ENCODE data around the gene HIF1A.
"Not testable (repeated sequence)": the region's sequence is repeated elsewhere in the genome, so short reads cannot be mapped to it uniquely, and the experiment has no call there.

HIF1A gene

DNA sequence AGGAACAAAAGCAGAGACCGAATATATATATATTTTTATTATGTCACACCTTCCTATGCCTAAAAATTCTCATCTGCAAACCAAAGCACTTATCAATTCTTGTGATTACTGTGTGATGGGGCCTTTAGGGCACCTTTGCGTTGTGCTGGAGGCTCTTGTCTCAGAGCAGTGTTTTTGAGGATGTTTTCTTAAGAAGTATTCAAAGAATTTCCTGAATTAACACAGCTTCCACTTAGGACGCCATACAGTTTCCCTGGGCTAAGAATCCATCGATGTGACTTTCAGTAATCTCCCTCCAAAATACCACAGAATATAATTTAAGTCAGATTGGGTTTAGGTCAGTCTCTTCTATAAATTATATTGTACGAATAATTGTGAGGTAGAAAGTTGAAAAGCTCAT lies 22.0 kb upstream of the HIF1A start:
- no peak for DNase-seq (ENCODE audit: low spot score)

DNA sequence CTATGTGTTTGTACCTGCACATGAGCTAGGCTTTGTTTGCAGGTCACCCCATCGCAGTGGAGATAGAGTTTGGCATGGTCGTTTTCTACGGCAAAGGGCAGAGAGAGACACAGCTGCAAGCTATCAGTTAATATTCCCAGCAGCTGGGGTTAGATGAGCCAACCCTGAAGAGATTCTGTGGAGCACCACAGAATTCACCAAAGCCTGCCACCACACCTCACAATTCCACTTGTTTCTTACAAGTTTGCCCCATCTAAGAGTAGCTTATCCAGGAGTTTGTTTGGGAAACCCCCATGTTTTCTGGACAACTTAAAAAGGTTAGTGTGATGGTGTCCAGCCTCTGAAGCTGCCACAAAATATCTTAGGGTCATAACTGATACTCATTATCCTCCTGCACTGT lies 20.0 kb upstream of the HIF1A start:
- no peak for DNase-seq (ENCODE audit: low spot score)

- DNase-seq (ENCODE audit: low spot score) = no peak
These were observed 17.8 kb upstream of the HIF1A start for GRCh38 chr14:61677479-61677878.

GRCh38 chr14:61678975-61679374 lies 16.3 kb upstream of the HIF1A start:
- no peak for DNase-seq (ENCODE audit: low spot score)

GRCh38 chr14:61681413-61681812 lies 13.9 kb upstream of the HIF1A start:
- DNase-seq (ENCODE audit: low spot score) = no peak

GRCh38 chr14:61683108-61683507 lies 12.2 kb upstream of the HIF1A start:
- no peak for DNase-seq (ENCODE audit: low spot score)

- no peak for DNase-seq (ENCODE audit: low spot score)
These were observed 5.3 kb upstream of the HIF1A start for GRCh38 chr14:61690039-61690438.

DNA sequence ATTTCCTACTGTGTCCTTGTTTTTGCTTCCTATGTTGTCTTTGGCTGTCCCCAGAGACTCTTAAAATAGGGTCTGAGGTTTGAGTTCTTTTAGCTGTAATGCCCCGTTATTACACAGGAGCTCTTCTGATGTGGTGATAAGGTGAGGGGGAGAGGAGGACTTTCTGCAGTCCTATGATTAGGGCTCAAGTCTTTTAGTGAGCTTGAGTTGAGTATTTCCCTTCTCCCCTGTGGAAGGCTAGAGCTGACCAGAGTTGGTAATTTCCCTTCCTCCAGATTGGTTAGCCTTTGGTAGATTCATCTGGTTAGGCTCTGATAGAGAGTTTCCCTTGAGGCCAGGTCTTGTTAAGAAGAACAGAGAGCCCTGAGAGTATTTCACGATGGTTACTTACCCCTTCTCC lies 4.3 kb upstream of the HIF1A start:
- DNase-seq (ENCODE audit: low spot score) = no peak

DNA sequence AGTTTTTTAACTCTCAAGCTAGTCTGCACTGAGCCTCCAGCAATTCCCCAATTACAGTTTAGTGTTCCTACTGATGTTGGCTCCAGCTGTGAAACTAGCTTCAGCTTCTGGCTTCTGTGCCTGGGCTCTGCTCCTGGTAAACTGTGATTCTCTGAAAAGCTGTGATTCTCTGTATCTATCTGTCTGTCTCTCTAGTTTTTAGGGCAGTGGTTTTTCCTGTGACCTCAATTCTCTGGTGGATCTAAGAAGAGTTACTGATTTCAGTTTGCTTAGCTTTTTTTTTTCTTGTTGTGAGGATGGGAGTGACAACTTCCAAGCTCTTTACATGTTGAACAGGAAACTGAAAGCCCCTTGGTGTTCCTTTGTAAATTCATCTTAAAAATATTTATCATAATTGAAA lies 3.8 kb upstream of the HIF1A start:
- DNase-seq (ENCODE audit: low spot score) = no peak

GRCh38 chr14:61694039-61694438 lies 1.3 kb upstream of the HIF1A start:
- DNase-seq (ENCODE audit: low spot score) = no peak

DNA sequence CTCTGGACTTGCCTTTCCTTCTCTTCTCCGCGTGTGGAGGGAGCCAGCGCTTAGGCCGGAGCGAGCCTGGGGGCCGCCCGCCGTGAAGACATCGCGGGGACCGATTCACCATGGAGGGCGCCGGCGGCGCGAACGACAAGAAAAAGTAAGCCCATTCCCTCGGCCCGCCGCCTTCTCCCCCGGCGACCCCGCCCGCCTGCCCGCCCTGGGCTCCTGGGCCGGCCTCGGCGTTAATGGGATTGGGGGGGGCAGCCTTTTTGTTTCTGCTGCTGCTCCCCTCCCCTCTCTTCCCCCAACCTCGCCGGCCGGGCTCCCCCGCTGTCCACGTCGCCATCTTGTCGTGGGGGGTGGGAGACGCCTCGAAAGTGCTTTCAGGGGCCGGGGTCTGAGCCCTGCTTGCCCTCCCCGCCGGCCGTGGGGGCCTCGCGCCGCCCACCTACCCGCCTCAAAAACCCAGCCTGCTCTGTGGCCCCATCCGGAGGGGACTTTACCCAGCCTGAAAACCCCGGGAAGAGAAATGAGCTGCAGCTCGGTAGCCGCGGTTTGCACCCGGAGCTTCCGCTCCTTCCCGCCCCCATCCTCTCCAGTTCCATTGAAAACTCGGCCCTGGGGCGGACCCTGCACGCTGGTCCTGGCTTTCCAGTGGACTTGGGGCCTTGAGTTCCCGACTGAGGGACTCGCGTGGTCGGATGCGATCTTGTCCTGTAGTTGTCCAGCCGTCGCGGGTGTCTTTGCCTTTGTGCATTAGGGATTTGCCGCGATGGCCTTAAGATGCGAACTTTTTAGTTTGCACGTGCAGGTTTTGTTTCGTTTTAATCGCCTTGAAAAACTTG lies 598 bp downstream of the HIF1A start:
- peak; percentile 31 for DNase-seq (ENCODE audit: low spot score)

- DNase-seq (ENCODE audit: low spot score) = no peak
These were observed 1.5 kb downstream of the HIF1A start for GRCh38 chr14:61696753-61697318.

- no peak for DNase-seq (ENCODE audit: low spot score)
These were observed 3.1 kb downstream of the HIF1A start for GRCh38 chr14:61698206-61698980.

- no peak for DNase-seq (ENCODE audit: low spot score)
These were observed 3.7 kb downstream of the HIF1A start for GRCh38 chr14:61699027-61699426.

DNA sequence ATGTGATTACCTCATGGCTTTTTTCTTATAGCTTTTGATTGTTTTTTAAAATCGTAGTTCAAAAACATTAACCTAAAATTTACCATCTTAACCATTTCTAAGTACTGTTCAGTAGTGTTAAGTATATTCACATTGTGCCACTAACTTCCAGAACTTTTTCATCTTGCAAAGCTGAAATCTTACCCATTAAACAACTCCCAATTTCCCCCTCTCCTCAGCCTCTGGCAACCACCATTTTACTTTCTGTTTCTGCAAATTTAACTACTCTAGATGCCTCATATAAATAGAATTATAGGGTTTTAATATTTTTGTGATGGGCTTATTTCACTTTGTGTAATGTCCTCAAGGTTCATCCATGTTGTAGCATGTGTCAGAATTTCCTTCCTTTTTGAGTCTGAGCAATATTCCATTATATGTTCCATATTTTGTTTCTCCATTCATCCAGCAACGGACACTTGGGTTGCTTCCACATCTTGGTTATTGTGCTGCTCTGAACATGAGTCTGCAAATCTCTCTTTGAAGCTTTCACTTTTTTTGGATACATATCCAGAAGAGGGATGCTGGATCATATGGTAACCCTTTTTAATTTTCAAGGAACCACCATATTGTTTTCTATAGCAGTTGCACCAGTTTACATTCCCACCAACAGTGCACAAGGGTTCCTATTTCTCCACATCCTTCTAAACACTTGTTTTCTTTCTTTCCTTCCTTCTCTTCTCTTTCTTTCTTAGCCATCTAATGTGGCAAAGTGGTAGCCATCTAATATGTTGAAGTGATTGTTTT lies 5.0 kb downstream of the HIF1A start:
- DNase-seq (ENCODE audit: low spot score) = no peak

DNA sequence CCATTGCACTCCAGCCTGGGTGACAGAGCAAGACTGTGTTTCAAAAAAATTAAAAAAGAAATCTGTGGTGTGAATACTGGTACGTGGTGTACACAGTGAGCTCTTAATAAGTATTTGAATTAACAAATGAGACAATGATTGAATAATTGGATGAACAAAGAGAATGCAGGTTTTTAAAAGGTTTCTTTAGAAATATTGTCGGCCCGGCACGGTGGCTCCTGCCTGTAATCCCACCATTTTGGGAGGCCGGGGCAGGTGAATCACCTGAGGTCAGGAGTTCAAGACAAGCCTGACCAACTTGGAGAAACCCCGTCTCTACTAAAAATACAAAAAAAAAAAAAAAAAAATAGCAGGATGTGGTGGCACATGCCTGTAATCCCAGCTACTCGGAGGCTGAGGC lies 6.6 kb downstream of the HIF1A start:
- DNase-seq (ENCODE audit: low spot score) = no peak

DNA sequence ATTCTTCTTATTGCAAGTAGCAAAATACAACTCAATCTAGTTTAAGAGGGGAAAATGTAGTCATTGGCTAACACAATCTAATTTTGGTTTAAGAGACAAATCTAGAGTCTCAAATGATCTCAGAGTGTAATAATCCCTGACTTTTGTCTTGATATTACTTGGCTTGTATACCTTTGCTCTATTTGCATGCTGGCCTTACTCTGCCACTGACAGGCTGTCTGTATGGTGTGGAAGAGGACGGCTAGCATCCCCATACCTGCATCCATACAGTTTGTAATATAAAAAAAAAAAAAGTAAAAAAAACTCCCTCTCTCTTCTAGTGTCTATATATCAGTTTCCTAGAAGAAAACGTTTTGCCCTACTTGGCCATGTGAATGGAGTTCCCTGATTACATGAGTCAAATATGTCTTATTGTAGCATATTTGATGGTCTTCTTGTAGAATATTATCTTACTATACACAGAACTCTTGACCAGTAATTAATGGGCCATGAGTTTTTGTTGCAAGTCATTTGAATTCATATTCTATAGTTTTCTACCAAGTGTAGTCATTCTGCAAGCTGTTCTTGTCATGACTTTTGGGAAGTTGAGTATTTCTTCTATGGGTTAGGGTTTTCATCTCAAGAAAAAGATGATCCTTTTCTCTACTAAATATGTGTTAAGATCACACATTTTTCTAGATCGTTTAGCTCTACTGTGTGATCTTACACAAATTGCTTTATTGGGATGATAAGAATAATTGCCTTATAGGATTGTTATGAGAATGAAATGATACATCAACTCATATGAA lies 8.2 kb downstream of the HIF1A start:
- no peak for DNase-seq (ENCODE audit: low spot score)

DNA sequence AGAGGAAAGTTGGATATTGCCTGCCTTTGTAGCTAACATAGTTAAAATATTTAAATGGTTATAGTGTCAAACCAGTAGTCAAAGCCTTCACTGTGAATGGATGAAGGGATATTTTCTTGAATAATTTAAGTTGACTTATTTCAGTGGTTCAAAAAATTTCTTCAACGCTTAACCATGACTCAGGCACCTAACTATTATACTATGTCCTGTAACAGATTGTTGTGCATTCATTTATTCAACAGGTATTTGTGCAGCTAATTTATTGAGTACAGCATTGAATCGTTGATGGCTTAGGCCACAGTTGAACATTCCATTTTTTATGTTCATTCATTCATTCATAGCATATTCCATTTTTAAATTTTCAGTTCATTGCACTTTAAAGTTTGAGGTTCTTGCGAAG lies 9.2 kb downstream of the HIF1A start:
- no peak for DNase-seq (ENCODE audit: low spot score)

DNA sequence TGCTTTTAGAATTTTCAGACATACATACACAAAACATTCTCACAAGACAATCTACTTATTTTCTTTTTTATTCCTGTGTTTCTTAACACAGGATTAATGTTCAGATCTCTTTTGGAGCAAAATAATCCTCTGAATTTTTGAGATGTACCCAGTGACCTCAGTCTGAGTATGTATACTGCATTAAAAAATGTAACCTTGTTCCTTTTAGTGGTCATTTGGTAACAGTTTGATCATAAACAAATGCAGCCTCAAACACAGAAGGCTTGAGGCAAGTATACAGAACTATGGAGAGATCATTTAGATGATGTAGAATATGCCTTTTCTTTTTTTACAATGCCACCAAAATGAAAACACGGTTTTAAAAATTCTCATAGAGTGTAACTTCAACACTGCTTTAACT lies 9.7 kb downstream of the HIF1A start:
- no peak for DNase-seq (ENCODE audit: low spot score)

GRCh38 chr14:61706096-61706690 lies 10.9 kb downstream of the HIF1A start:
- no peak for DNase-seq (ENCODE audit: low spot score)

- not testable (repeated sequence) for DNase-seq (ENCODE audit: low spot score)
These were observed 12.5 kb downstream of the HIF1A start for GRCh38 chr14:61707774-61708173.
